PC-9 (cell line): ENCODE results near the gene SNX32.

Experiments used
- EZH2 ChIP-seq: fragments of 200-600 bp; sonication (generic); IDR thresholded peaks from 2 replicates; pipeline ENCODE4 v1.8.0; 2017; ENCODE audit warnings: antibody characterized with exemption, low read depth
- TF ChIP-seq, protein P1 (sequence below): fragments of 200-600 bp; sonication (generic); conservative IDR thresholded peaks from 2 replicates; pipeline ENCODE4 v1.6.1; 2017; ENCODE audit warnings: mixed run types, antibody characterized with exemption, mild to moderate bottlenecking, moderate library complexity

DNA sequence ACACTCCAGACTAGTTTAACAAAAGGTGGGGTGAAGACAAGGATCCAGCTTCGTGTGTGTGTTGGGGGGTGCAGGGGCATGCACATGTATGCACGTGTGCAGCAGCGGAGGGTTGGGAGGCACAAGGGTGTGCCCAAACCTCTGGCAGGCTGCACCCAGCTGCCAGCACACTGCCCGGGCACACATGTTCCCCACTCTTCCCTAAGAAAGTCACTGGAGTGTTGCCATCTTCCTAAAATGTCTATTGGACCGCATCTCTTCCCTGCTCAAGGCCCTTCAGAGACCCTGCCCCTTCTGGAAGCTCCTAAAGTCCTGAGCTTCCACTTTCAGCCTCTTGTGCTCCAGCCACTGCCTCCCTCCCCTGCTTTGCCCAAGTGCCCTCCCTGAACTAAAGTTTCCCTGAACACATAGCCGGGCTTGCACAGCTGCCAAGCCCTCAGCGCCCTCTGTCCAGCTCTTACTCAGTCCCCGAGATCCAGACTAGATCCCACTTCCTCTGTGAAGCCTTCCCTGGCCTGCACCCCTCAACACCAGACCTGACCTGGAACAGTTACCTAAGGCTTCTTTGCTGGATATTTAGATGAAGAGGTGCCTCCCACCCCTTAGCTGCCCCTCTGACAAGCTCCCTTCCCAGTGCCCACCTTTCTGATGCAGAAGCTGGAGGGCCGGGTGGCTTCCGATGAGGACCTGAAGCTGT, 18.2 kb downstream of the SNX32 start:
- TF ChIP-seq, protein P1, sequence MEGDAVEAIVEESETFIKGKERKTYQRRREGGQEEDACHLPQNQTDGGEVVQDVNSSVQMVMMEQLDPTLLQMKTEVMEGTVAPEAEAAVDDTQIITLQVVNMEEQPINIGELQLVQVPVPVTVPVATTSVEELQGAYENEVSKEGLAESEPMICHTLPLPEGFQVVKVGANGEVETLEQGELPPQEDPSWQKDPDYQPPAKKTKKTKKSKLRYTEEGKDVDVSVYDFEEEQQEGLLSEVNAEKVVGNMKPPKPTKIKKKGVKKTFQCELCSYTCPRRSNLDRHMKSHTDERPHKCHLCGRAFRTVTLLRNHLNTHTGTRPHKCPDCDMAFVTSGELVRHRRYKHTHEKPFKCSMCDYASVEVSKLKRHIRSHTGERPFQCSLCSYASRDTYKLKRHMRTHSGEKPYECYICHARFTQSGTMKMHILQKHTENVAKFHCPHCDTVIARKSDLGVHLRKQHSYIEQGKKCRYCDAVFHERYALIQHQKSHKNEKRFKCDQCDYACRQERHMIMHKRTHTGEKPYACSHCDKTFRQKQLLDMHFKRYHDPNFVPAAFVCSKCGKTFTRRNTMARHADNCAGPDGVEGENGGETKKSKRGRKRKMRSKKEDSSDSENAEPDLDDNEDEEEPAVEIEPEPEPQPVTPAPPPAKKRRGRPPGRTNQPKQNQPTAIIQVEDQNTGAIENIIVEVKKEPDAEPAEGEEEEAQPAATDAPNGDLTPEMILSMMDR = no peak
- TF ChIP-seq EZH2 = no peak
